A549 (cell line): ENCODE data around the gene WDFY2. TPM values are rescaled to one million over a fixed set of nuclear protein-coding genes. Genes with fewer than 3 reads are reported as not detected.

Source experiments
- ATAC-seq, 2 experiments: fragments of 200-7000 bp in 1 of 2; fragments of >200 bp in 1 of 2; cut with Nextera tagmentation in 1 of 2; cut with Tn5 transposase in 1 of 2; 3 replicates each; pipeline versions ENCODE4 v1.8.0 to v1.9.1; 2018 to 2020; ENCODE audit warnings: mild to moderate bottlenecking in 1 of 2, moderate library complexity in 1 of 2
- CTCF ChIA-PET: fragments of 300-600 bp; sonication (Branson Sonifier 250); formaldehyde crosslinking; extraction: SDS; loops from one replicate; lab custom pipeline; 2021; ENCODE audit warnings: antibody characterized with exemption, inconsistent platforms; lab: Yijun Ruan, JAX
- POLR2A ChIA-PET: fragments of 350-600 bp; formaldehyde crosslinking; extraction: SDS; loops from one replicate; lab custom pipeline; 2021; ENCODE audit warnings: antibody characterized with exemption, inconsistent platforms; lab: Yijun Ruan, JAX
- DNase-seq, 2 experiments: peaks; one replicate each; pipeline versions ENCODE4 v3.0.0 to v3.0.0-alpha.2; 2011 to 2016; ENCODE audit warnings: low read depth in 1 of 2, low spot score in 1 of 2
- FAIRE-seq: peaks from 2 replicates; lab custom pipeline; 2011; peaks lifted over from hg19 to GRCh38; lab: Jason Lieb, UNC
- H3K27ac ChIP-seq, 2 experiments: fragments of >200 bp; sonication (Bioruptor Twin); formaldehyde crosslinking; 3 replicates each; pipeline ENCODE4 v1.5.1; 2016 to 2017
- H3K4me1 ChIP-seq: fragments of >200 bp; sonication (Bioruptor Twin); formaldehyde crosslinking; 3 replicates; pipeline ENCODE4 v1.6.1; 2016
- H3K4me2 ChIP-seq: fragments of >200 bp; sonication (Bioruptor Twin); formaldehyde crosslinking; 3 replicates; pipeline ENCODE4 v1.6.1; 2016
- H3K4me3 ChIP-seq: fragments of >200 bp; sonication (Bioruptor Twin); formaldehyde crosslinking; 3 replicates; pipeline ENCODE4 v1.5.1; 2016
- H3K9me3 ChIP-seq: fragments of >200 bp; sonication (Bioruptor Twin); formaldehyde crosslinking; 3 replicates; pipeline ENCODE4 v1.6.1; 2016
- CBX2 ChIP-seq: fragments of 200-600 bp; sonication (generic); IDR thresholded peaks from 2 replicates; pipeline ENCODE4 v1.6.1; 2016; ENCODE audit warnings: low read depth, mild to moderate bottlenecking, borderline replicate concordance
- CEBPB ChIP-seq, 2 experiments: fragments of >200 bp in 1 of 2; sonication (Bioruptor Twin) in 1 of 2; formaldehyde crosslinking in 1 of 2; IDR thresholded peaks; 2 replicates each; pipeline ENCODE4 v1.6.1; 2012 to 2016
- CHD2 ChIP-seq: fragments of 150-350 bp; IDR thresholded peaks from 2 replicates; pipeline ENCODE4 v1.6.1; 2014; ENCODE audit warnings: low read length; ENCODE audit not compliant: partially characterized antibody
- EP300 ChIP-seq, 2 experiments: fragments of >200 bp; sonication (Bioruptor Twin); formaldehyde crosslinking; IDR thresholded peaks; 2 replicates in 1 of 2; 3 replicates in 1 of 2; pipeline ENCODE4 v1.6.1; 2016 to 2017
- ESRRA ChIP-seq: fragments of 150-350 bp; IDR thresholded peaks from 2 replicates; pipeline ENCODE4 v1.6.1; 2014; ENCODE audit warnings: mild to moderate bottlenecking, low read length, borderline replicate concordance
- FOSL2 ChIP-seq, 2 experiments: fragments of 450-650 bp in 1 of 2; fragments of >200 bp in 1 of 2; sonication (Bioruptor Twin) in 1 of 2; formaldehyde crosslinking; IDR thresholded peaks; 2 replicates each; pipeline versions ENCODE4 v1.5.0 to v1.6.1; 2016 to 2020; ENCODE audit warnings: mild to moderate bottlenecking in 1 of 2, moderate library complexity in 1 of 2
- GATA3 ChIP-seq: IDR thresholded peaks from 2 replicates; pipeline ENCODE4 v1.6.1; 2012; ENCODE audit warnings: borderline replicate concordance
- HDAC2 ChIP-seq: fragments of 200-600 bp; sonication (generic); IDR thresholded peaks from 2 replicates; pipeline ENCODE4 v1.6.1; 2016
- HEYL ChIP-seq: fragments of 250-450 bp; sonication (Bioruptor Pico); IDR thresholded peaks from 2 replicates; pipeline ENCODE4 v1.8.0; 2021; ENCODE audit warnings: mild to moderate bottlenecking, moderate library complexity
- HOXB13 ChIP-seq: fragments of 250-450 bp; sonication (Bioruptor Pico); IDR thresholded peaks from 2 replicates; pipeline ENCODE4 v1.5.0; 2020; ENCODE audit warnings: low read depth, mild to moderate bottlenecking, moderate library complexity
- HOXB5 ChIP-seq: fragments of 250-450 bp; sonication (Bioruptor Pico); IDR thresholded peaks from 2 replicates; pipeline ENCODE4 v1.5.0; 2020; ENCODE audit warnings: mild to moderate bottlenecking, moderate library complexity
- JUN ChIP-seq, 2 experiments: fragments of >200 bp; sonication (Bioruptor Twin); formaldehyde crosslinking; IDR thresholded peaks; 2 replicates in 1 of 2; 3 replicates in 1 of 2; pipeline ENCODE4 v1.6.1; 2016 to 2017
- NFE2L2 ChIP-seq: fragments of 150-350 bp; conservative IDR thresholded peaks from 2 replicates; pipeline ENCODE4 v1.6.1; 2014; ENCODE audit warnings: low read length
- NPAS2 ChIP-seq: fragments of 250-450 bp; sonication (Bioruptor Pico); IDR thresholded peaks from 2 replicates; pipeline ENCODE4 v1.8.0; 2022; ENCODE audit warnings: mild to moderate bottlenecking, moderate library complexity, borderline replicate concordance
- PHF8 ChIP-seq: fragments of 200-600 bp; sonication (generic); IDR thresholded peaks from 2 replicates; pipeline ENCODE4 v1.6.1; 2016; ENCODE audit warnings: low read depth, mild to moderate bottlenecking, antibody characterized with exemption, moderate library complexity, borderline replicate concordance
- POLR2A ChIP-seq: IDR thresholded peaks from 2 replicates; pipeline ENCODE4 v1.6.1; 2012; ENCODE audit warnings: mild to moderate bottlenecking, low read length
- RAD21 ChIP-seq, 2 experiments: fragments of >200 bp in 1 of 2; sonication (Bioruptor Twin) in 1 of 2; formaldehyde crosslinking in 1 of 2; IDR thresholded peaks in 1 of 2; conservative IDR thresholded peaks in 1 of 2; 2 replicates in 1 of 2; 3 replicates in 1 of 2; pipeline ENCODE4 v1.6.1; 2012 to 2018; ENCODE audit warnings: inconsistent platforms in 1 of 2
- REST ChIP-seq: fragments of 200-600 bp; sonication (generic); IDR thresholded peaks from 2 replicates; pipeline ENCODE4 v1.6.1; 2016; ENCODE audit warnings: antibody characterized with exemption, mild to moderate bottlenecking, moderate library complexity
- TFCP2L1 ChIP-seq: fragments of 250-450 bp; sonication (Bioruptor Pico); IDR thresholded peaks from 2 replicates; pipeline ENCODE4 v1.5.0; 2021; ENCODE audit warnings: mild to moderate bottlenecking
- ZC3H11A ChIP-seq: fragments of 450-650 bp; IDR thresholded peaks from 2 replicates; pipeline ENCODE4 v1.6.1; 2014; ENCODE audit warnings: antibody characterized with exemption, mild to moderate bottlenecking
- ZFP36 ChIP-seq: fragments of 450-650 bp; IDR thresholded peaks from 2 replicates; pipeline ENCODE4 v1.6.1; 2014; ENCODE audit warnings: borderline replicate concordance; ENCODE audit not compliant: partially characterized antibody
- ZNF302 ChIP-seq: fragments of 250-450 bp; sonication (Bioruptor Pico); IDR thresholded peaks from 2 replicates; pipeline ENCODE4 v1.9.0; 2021; ENCODE audit warnings: inconsistent platforms, mild to moderate bottlenecking, moderate library complexity
- ZSCAN20 ChIP-seq: fragments of 250-450 bp; sonication (Bioruptor Pico); IDR thresholded peaks from 2 replicates; pipeline ENCODE4 v1.8.0; 2022; ENCODE audit warnings: mild to moderate bottlenecking, moderate library complexity
- WGBS: methylation state at CpG from one replicate; pipeline ENCODE4 v1.1.6; 2017; ENCODE audit errors: missing lambda C conversion rate; 5-methylcytosine and 5-hydroxymethylcytosine counted together
- polyA plus RNA-seq, 4 experiments: library from polyadenylated mRNA; depleted of rRNA in 3 of 4; stranded (reverse); fragments of >200 nt; fragmentation: RNase III in 1 of 4; extraction: RNeasy Plus Mini Kit Qiagen cat#74134 plus additional on column Dnase treatment in 1 of 4; gene quantifications; 2 replicates in 3 of 4; 3 replicates in 1 of 4; pipeline ENCODE4 v1.2.3, GENCODE V29; 2011 to 2017
- TF ChIP-seq, protein P1 (sequence below): IDR thresholded peaks from 2 replicates; pipeline ENCODE4 v1.6.1; 2012
- TF ChIP-seq, protein P2 (sequence below): fragments of >200 bp; sonication (Bioruptor Twin); formaldehyde crosslinking; IDR thresholded peaks from 2 replicates; pipeline ENCODE4 v1.6.1; 2016
- TF ChIP-seq, protein P3 (sequence below): fragments of >200 bp; sonication (Bioruptor Twin); formaldehyde crosslinking; IDR thresholded peaks from 3 replicates; pipeline ENCODE4 v1.5.1; 2016

WDFY2 gene
- polyA plus RNA-seq, 2 of the 4 experiments (the other 2 are of a cell fraction) = 5.2 to 8.5 TPM

DNA sequence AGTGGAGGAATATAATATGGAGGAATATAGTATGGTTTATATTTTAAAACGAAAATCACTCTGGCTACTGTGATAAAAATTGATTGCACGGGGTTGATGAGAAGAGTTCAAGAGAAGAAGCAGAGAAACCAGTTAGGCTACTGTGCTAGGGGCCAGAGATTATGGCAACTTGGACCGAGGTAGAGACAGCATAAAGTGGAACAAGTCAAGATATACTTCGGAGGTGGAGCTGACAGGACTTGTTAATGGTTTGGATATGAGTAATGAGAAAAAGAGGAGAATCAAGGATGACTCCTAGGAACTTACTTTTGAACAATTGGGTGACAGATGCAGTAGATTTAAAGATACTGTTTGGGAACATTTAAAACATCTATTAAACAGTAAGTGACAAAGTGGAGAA is 6.6 kb upstream of the WDFY2 start:
- no peak overlapping the region for H3K4me3 ChIP-seq
- ChIA-PET POLR2A (no interaction called here), CTCF (interaction anchor here (0.7 kb wide), 2 partner anchors 18 to 291 kb away, joined by 3 to 4 read pairs; no protein-coding TSS in a partner anchor)
- FAIRE-seq = no peak
- no peaks in the 10 kb centered on the region for H3K4me1 ChIP-seq
- H3K4me2 ChIP-seq = no peak overlapping the region
- TF ChIP-seq ZFP36 = no peak
- no peak for TF ChIP-seq CBX2
- no peak for TF ChIP-seq ZC3H11A
- TF ChIP-seq NFE2L2 = no peak
- no peak for TF ChIP-seq PHF8
- no peak for TF ChIP-seq JUN (IDR thresholded peaks at IDR 0.05)
- no peak for TF ChIP-seq ESRRA
- no peak for TF ChIP-seq HEYL
- no peak for TF ChIP-seq EP300 (IDR thresholded peaks at IDR 0.05)
- TF ChIP-seq REST = no peak
- TF ChIP-seq ZNF302 = no peak
- no peak for TF ChIP-seq RAD21 (conservative IDR thresholded peaks at IDR 0.05 in 1 of 2, IDR thresholded peaks at IDR 0.05 in 1 of 2)
- no peak for ATAC-seq
- H3K9me3 ChIP-seq = no peaks in the 10 kb centered on the region
- H3K27ac ChIP-seq = no peak overlapping the region
- 58% methylated on average over 4 of the region's 4 CpGs for WGBS
- no peak for DNase-seq

- TF ChIP-seq CHD2 (no peak), HOXB5 (CRISPR knock-in tag) (no peak), CEBPB (IDR thresholded peaks at IDR 0.05) (no peak), TFCP2L1 (no peak), NPAS2 (CRISPR knock-in tag) (no peak), HOXB13 (CRISPR knock-in tag) (no peak), FOSL2 (IDR thresholded peaks at IDR 0.05) (no peak), FOSL2 (CRISPR knock-in tag; IDR thresholded peaks at IDR 0.05) (no peak), ZSCAN20 (CRISPR knock-in tag) (no peak), HDAC2 (no peak), POLR2A (no peak), GATA3 (no peak)
- TF ChIP-seq, protein P1, sequence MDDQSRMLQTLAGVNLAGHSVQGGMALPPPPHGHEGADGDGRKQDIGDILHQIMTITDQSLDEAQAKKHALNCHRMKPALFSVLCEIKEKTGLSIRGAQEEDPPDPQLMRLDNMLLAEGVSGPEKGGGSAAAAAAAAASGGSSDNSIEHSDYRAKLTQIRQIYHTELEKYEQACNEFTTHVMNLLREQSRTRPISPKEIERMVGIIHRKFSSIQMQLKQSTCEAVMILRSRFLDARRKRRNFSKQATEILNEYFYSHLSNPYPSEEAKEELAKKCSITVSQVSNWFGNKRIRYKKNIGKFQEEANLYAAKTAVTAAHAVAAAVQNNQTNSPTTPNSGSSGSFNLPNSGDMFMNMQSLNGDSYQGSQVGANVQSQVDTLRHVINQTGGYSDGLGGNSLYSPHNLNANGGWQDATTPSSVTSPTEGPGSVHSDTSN = no peak
- TF ChIP-seq, protein P2, sequence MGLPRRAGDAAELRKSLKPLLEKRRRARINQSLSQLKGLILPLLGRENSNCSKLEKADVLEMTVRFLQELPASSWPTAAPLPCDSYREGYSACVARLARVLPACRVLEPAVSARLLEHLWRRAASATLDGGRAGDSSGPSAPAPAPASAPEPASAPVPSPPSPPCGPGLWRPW = no peak
- TF ChIP-seq, protein P3, sequence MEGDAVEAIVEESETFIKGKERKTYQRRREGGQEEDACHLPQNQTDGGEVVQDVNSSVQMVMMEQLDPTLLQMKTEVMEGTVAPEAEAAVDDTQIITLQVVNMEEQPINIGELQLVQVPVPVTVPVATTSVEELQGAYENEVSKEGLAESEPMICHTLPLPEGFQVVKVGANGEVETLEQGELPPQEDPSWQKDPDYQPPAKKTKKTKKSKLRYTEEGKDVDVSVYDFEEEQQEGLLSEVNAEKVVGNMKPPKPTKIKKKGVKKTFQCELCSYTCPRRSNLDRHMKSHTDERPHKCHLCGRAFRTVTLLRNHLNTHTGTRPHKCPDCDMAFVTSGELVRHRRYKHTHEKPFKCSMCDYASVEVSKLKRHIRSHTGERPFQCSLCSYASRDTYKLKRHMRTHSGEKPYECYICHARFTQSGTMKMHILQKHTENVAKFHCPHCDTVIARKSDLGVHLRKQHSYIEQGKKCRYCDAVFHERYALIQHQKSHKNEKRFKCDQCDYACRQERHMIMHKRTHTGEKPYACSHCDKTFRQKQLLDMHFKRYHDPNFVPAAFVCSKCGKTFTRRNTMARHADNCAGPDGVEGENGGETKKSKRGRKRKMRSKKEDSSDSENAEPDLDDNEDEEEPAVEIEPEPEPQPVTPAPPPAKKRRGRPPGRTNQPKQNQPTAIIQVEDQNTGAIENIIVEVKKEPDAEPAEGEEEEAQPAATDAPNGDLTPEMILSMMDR = no peak
- CTCF ChIA-PET = no interaction called here
- ATAC-seq (no peak), DNase-seq (no peak), FAIRE-seq (no peak)
- Histone ChIP-seq H3K4me3 (no peak overlapping the region), H3K27ac (no peak overlapping the region), H3K9me3 (no peaks in the 10 kb centered on the region), H3K4me2 (no peak overlapping the region), H3K4me1 (peaks cover 6% of the 10 kb centered on the region; the same call in 2 of the 3 replicates)
- POLR2A ChIA-PET = no interaction called here
- 80% methylated on average over 7 of the region's 7 CpGs for WGBS
Measured at GRCh38 chr13:51579676-51580075, 4.6 kb upstream of the WDFY2 start.
